Endodermal cell (in vitro differentiated cells): ENCODE results near the gene EXOC3L4. TPM values are rescaled to one million over a fixed set of nuclear protein-coding genes. Genes with fewer than 3 reads are reported as not detected.
A peak's percentile ranks its signal among the peaks of the same experiment; 100 is the strongest.

ENCODE experiments used
- DNase-seq: peaks from one replicate; pipeline ENCODE4 v3.0.0-alpha.2; 2017
- H3K27ac ChIP-seq: 2 replicates; pipeline ENCODE4 v1.5.1; 2013; ENCODE audit warnings: mild to moderate bottlenecking, low read depth, low read length, moderate library complexity
- H3K27me3 ChIP-seq: 2 replicates; pipeline ENCODE4 v1.6.1; 2013; ENCODE audit warnings: mild to moderate bottlenecking, low read length, moderate library complexity; ENCODE audit not compliant: insufficient read depth, control insufficient read depth, poor library complexity, severe bottlenecking
- H3K36me3 ChIP-seq: 2 replicates; pipeline ENCODE4 v1.7.0; 2013; ENCODE audit warnings: mild to moderate bottlenecking, low read length, moderate library complexity; ENCODE audit not compliant: control insufficient read depth, insufficient read depth
- H3K4me1 ChIP-seq: one replicate; pipeline ENCODE4 v1.7.0; 2013; ENCODE audit warnings: low read length; ENCODE audit not compliant: control insufficient read depth, insufficient read depth
- H3K4me3 ChIP-seq: 2 replicates; pipeline ENCODE4 v1.5.1; 2013; ENCODE audit warnings: mild to moderate bottlenecking, low read length, moderate library complexity
- H3K9ac ChIP-seq: 2 replicates; pipeline ENCODE4 v1.6.1; 2013; ENCODE audit warnings: mild to moderate bottlenecking, low read length, moderate library complexity; ENCODE audit not compliant: poor library complexity, severe bottlenecking; ENCODE audit errors: extremely low read depth
- H3K9me3 ChIP-seq: 2 replicates; pipeline ENCODE4 v1.6.1; 2013; ENCODE audit warnings: mild to moderate bottlenecking, low read length, moderate library complexity; ENCODE audit not compliant: control insufficient read depth
- H3K27ac Mint-ChIP-seq: 2 replicates; pipeline ENCODE4 v1.8.0; 2020; ENCODE audit warnings: mixed read lengths
- H3K27me3 Mint-ChIP-seq: 2 replicates; pipeline ENCODE4 v1.8.0; 2021; ENCODE audit warnings: mild to moderate bottlenecking, mixed read lengths; ENCODE audit not compliant: insufficient read depth
- H3K36me3 Mint-ChIP-seq: 2 replicates; pipeline ENCODE4 v1.8.0; 2020; ENCODE audit warnings: low read depth, mixed read lengths
- H3K4me1 Mint-ChIP-seq: 2 replicates; pipeline ENCODE4 v1.8.0; 2020; ENCODE audit warnings: mixed read lengths
- H3K4me3 Mint-ChIP-seq: 2 replicates; pipeline ENCODE4 v1.8.0; 2020; ENCODE audit warnings: mild to moderate bottlenecking, moderate library complexity, mixed read lengths
- H3K9me3 Mint-ChIP-seq: 2 replicates; pipeline ENCODE4 v1.8.0; 2020; ENCODE audit warnings: mild to moderate bottlenecking, mixed read lengths
- WGBS, 2 experiments: methylation state at CpG; one replicate each; pipeline versions ENCODE4 v1.1.5 to v1.1.7; 2013; ENCODE audit warnings: missing lambda C conversion rate in 2 of 2, mixed read lengths in 1 of 2; ENCODE audit not compliant: insufficient coverage in 1 of 2, insufficient read length in 1 of 2; 5-methylcytosine and 5-hydroxymethylcytosine counted together
- total RNA-seq, 2 donors: library from RNA; stranded (reverse); fragmentation: NEBNext Ultra II Directional in 1 of 2; extraction: Animal tissue kit (Norgen Biotek cat#: 25700) in 1 of 2; gene quantifications; 2 replicates in 1 of 2; 3 replicates in 1 of 2; pipeline ENCODE4 v1.2.1, GENCODE V29; 2021
- TF ChIP-seq, protein P1 (sequence below): fragments of 200-600 bp; sonication (generic); conservative IDR thresholded peaks from 2 replicates; pipeline ENCODE4 v1.5.0; 2021; ENCODE audit warnings: antibody characterized with exemption, mild to moderate bottlenecking

The EXOC3L4 gene
- total RNA-seq, 2 donors from 2014 or later, result 2.5 to 3.6 TPM

DNA sequence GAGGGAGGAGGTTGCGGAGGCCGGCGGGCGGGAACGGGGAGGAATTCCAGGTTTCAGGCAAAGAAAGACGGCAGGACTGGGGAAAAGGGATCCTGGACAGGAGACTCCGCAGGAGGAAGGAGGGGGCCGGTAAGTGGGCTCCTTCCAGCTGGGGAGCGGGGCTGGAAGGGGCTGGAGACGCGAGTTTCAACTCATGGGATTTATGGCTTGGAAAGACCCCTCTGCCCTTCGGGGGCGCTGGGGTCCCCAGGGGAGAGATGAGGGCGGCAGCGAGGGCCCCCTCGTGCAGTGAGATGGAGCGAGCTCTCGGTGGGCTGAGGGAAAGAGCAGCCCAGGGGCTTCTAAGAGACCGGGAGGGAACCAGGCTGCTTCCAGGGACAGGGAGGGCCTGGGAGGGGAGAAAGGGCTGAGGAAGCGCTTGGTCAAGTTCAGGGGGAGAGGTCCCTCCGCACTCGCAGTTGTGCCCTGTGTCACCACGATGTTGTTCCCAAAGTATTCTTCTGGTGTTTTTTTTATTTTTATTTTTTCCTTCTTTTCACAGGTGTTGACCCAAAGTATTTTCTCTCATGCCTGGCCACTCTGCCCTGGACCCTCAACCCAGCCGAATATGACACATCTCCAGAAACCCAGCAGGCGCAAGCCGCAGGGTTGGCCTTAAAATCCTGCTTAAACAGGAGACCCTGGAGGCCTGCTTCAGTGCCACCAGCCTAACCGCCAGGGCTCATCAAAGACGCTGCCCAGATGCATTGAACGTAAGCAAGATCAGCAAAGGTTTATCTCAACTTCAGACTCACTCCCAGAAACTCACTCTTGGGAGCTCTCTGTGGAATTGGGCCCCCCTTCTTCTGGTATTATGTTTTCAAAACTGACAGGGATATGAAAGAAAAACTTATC lies 44.9 kb downstream of the EXOC3L4 start:
- DNase-seq, result peak; percentile 71
- H3K4me3 ChIP-seq, result no peak overlapping the region
- Mint-ChIP-seq H3K9me3 (no peaks in the 10 kb centered on the region), H3K4me3 (peak overlapping the region; percentile 65), H3K27me3 (peaks cover 14% of the 10 kb centered on the region), H3K27ac (peak overlapping the region; percentile 35), H3K4me1 (peaks cover 20% of the 10 kb centered on the region), H3K36me3 (no peaks in the 10 kb centered on the region)
- H3K4me1 ChIP-seq, result peaks cover 4% of the 10 kb centered on the region
- H3K27ac ChIP-seq, result no peak overlapping the region
- peak overlapping the region; percentile 30 for H3K9ac ChIP-seq
- H3K9me3 ChIP-seq, result no peaks in the 10 kb centered on the region
- H3K27me3 ChIP-seq, result no peaks in the 10 kb centered on the region
- 35 to 37% methylated on average over 11 to 27 of the region's 29 CpGs for WGBS, 2 experiments
- H3K36me3 ChIP-seq, result no peaks in the 10 kb centered on the region
- TF ChIP-seq, protein P1, sequence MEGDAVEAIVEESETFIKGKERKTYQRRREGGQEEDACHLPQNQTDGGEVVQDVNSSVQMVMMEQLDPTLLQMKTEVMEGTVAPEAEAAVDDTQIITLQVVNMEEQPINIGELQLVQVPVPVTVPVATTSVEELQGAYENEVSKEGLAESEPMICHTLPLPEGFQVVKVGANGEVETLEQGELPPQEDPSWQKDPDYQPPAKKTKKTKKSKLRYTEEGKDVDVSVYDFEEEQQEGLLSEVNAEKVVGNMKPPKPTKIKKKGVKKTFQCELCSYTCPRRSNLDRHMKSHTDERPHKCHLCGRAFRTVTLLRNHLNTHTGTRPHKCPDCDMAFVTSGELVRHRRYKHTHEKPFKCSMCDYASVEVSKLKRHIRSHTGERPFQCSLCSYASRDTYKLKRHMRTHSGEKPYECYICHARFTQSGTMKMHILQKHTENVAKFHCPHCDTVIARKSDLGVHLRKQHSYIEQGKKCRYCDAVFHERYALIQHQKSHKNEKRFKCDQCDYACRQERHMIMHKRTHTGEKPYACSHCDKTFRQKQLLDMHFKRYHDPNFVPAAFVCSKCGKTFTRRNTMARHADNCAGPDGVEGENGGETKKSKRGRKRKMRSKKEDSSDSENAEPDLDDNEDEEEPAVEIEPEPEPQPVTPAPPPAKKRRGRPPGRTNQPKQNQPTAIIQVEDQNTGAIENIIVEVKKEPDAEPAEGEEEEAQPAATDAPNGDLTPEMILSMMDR, result no peak

DNA sequence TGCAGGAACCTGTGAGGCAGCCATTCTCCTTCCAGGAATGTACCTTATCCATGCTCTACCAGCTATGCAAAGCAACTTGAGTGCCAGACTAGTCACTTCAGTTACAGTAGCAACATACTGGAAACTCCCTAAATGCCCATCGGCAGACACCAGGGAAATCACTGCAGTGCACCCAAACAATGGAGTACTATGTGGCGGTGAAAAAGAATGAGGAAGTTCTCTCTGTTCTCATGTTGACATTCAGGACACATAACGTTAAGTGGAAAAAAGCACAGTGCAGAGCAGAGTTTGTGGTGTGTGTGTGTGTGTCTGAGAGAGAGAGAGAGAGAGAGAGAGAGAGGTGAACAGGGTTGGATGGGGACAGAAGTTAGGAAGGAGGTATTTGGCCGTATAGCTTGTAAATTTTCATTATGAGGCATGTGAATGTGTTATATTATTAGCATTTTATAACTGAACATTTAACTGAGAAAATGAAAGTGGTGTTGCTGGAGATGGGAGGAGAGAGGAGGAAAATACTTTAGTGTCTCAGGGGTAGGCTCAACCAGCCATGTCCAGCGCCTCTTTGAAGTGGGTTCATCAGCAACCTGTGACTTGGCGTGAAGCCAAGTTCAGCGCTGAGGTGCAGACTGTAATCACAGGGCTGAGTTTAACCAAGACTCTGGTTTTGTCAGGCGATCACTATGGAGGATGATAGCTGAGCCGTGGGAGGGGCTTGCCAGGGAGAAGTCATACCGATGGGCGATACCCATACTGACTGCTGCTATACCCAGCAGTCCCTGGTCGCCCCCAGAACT lies 46.0 kb downstream of the EXOC3L4 start:
- Mint-ChIP-seq H3K36me3 (no peaks in the 10 kb centered on the region), H3K27ac (no peak overlapping the region), H3K27me3 (peaks cover 14% of the 10 kb centered on the region), H3K4me3 (no peak overlapping the region), H3K9me3 (no peaks in the 10 kb centered on the region), H3K4me1 (peaks cover 20% of the 10 kb centered on the region)
- WGBS, 2 experiments, result 82 to 85% methylated on average over 10 to 12 of the region's 12 CpGs
- H3K4me1 ChIP-seq, result peaks cover 4% of the 10 kb centered on the region
- peak; percentile 60 for DNase-seq
- TF ChIP-seq, protein P1, result no peak
- no peak overlapping the region for H3K4me3 ChIP-seq
- H3K36me3 ChIP-seq, result no peaks in the 10 kb centered on the region
- no peaks in the 10 kb centered on the region for H3K27me3 ChIP-seq
- no peaks in the 10 kb centered on the region for H3K9me3 ChIP-seq
- H3K27ac ChIP-seq, result no peak overlapping the region
- no peak overlapping the region for H3K9ac ChIP-seq

DNA sequence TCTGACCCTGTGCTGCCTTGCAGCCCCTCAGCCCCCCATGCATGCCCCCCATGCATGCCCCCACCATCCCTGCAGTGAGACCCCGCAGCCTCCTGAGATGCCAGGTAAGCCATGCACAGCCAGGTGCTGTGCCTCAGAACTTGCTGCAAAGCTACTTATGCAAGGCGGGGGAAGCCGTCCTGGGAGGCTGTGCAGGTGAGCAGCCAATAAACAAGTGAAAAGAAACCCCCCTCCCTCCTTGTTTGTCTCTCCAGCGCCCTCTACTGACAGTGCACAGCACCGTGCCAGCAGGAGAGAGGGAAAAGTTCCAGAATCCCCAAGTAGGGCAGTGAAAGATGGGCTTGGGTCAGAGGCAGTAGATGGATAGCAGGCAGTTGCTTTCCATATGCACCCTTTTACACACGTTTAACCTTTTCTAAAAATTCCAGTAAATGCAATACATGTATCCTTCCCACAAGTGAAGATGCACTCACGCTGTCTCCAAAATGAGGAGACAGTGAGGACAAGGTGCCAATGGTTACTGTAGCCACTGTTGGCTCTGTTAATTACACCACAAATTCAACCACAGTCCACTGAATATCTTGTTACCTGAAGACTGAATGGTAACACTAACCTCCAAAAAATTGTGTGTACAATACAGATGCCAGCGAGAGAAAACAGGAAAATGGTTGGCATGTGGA lies 46.7 kb downstream of the EXOC3L4 start:
- H3K27me3 Mint-ChIP-seq, result peaks cover 17% of the 10 kb centered on the region
- peaks cover 20% of the 10 kb centered on the region for H3K4me1 Mint-ChIP-seq

More for the DNA sequence above, 46.7 kb downstream of the EXOC3L4 start:
- H3K9me3 ChIP-seq, result no peaks in the 10 kb centered on the region
- Mint-ChIP-seq H3K4me3 (no peak overlapping the region), H3K36me3 (no peaks in the 10 kb centered on the region), H3K27ac (no peak overlapping the region), H3K9me3 (no peaks in the 10 kb centered on the region)
- WGBS, 2 experiments, result 50 to 51% methylated on average over 2 to 8 of the region's 8 CpGs
- H3K4me3 ChIP-seq, result no peak overlapping the region
- H3K4me1 ChIP-seq, result peaks cover 4% of the 10 kb centered on the region
- TF ChIP-seq, protein P1, result peak; percentile 81
- peak; percentile 94 for DNase-seq
- H3K27me3 ChIP-seq, result no peaks in the 10 kb centered on the region
- H3K27ac ChIP-seq, result no peak overlapping the region
- H3K36me3 ChIP-seq, result no peaks in the 10 kb centered on the region
- H3K9ac ChIP-seq, result no peak overlapping the region
